NT2/D1 (cell line): ENCODE results near the gene FNDC3B.

Experiments used
- YY1 ChIP-seq: IDR thresholded peaks from 2 replicates; pipeline ENCODE4 v1.6.1; 2011; ENCODE audit not compliant: insufficient read length, insufficient read depth
- ZNF274 ChIP-seq: IDR thresholded peaks from 2 replicates; pipeline ENCODE4 v1.6.1; 2011; ENCODE audit warnings: mild to moderate bottlenecking, low read depth, low read length

DNA sequence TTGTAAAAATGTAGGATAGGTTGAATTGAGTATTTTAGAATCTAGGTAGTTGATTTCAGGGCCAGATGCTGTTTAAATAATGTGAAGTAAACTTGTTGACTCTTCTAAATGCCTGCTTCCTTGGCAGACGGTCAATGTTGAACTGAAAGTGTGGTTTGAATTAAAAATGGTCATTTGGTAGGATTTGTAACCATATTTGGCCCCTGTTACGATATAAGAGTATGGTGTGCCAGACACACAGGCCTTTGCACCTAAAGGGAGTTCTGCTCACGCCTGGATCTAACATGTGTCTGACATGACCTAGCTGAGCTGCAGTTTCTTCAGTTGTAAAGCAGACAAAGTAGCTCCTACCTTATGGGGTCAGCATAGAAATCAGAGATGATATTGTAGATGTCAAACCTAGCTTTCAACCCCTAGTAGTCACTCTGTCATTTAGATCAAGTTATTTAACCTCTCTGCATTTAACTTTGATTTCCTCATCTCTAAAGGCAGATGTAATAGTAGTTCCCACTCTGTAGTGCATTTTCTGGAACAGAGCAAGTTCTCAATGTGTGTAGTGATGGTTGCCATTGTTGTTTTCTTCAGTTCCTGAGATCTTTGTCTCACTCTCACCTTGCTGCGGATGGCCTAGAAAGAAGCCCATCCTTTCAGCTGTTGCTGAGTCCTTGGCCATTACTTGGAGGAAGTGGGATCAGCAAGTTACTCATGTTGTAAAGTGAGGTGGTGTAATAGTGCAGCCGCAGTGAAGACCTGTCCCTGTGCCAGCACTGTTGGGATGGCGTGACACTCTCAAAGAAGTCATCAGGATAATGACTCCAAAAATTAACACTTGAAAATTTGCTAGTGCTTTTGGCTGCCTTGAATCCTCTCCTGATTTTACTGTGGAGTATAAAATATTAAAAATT, 318.7 kb downstream of the FNDC3B start:
- no peak for TF ChIP-seq ZNF274
- no peak for TF ChIP-seq YY1
